Stimulated activated CD4-positive, alpha-beta T cell treated with anti-CD3 and anti-CD28 coated beads, Interleukin-4, amount 100 ng/mL, for 24 hours (primary cell): ENCODE data around the gene LRRC27.
"Not testable (repeated sequence)": the region's sequence is repeated elsewhere in the genome, so short reads cannot be mapped to it uniquely, and the experiment has no call there.

Source experiments
- DNase-seq: peaks from one replicate; pipeline ENCODE4 v3.0.0-alpha.2; 2020

Gene LRRC27

DNA sequence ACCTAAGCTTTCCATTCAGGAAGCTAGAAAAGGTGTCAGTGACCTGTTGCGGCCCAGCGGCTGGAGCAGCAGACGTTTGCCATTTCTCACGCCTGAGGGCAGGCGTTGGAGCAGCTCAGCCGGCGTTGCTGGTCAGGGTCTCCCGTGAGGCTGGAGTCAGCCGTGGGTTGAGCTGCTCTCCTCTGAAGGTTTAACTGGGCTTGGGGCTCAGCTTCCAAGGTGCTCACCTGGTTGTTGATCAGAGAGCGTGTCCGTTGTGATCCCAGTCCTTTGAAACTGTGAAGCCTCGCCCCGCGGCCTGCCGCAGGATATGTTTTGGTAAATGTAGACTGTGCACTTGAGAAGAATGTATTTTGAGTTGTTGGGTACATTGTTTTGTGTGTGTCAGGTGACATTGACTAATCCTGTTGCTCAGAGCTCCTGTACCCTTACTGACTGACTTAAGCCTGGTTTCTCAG is 44.4 kb downstream of the LRRC27 start:
- DNase-seq = no peak

DNA sequence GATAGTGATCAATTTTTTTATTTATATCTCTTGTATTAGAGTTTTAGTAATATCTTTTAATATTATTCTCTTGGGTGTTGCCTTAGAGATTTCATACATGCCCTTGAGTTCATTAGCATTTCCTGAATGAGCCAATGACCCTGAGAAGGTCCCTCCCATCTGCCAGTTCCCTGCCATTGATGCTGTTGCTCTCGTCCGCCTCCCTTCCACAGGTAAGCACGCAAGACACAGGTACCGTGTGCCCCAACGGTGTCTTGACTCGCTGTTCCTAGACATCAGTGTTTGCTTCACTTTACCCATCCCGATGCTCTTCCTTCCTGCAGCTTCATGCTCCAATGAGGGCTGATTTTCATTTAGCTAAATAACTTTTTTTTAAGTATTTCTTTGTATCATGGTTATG is 45.3 kb downstream of the LRRC27 start:
- DNase-seq = no peak

DNA sequence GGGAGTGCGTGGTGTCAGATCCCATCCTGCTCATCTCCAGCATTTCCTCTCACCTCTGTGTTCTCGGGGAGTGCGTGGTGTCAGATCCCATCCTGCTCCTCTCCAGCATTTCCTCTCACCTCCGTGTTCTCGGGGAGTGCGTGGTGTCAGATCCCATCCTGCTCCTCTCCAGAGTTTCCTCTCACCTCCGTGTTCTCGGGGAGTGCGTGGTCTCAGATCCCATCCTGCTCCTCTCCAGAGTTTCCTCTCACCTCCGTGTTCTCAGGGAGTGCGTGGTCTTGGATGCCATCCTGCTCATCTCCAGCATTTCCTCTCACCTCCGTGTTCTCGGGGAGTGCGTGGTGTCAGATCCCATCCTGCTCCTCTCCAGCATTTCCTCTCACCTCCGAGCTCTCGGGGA is 47.0 kb downstream of the LRRC27 start:
- not testable (repeated sequence) for DNase-seq

DNA sequence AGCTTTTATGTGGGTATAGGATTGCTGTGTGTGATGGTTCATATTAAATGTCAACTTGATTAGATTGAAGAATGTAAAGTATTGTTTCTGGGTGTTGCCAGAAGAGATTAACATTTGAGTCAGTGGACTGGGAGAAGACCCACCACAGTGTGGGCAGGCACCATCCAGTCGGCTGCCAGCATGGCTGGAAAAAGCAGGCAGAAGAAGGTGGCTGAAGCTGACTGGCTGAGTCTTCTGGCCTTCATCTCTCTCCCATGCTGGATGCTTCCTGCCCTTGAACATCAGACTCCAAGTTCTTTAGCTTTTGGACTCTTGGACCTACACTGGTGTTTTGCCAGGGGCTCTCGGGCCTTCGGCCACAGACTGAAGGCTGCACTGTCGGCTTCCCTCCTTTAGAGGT is 49.0 kb downstream of the LRRC27 start:
- DNase-seq = not testable (repeated sequence)

DNA sequence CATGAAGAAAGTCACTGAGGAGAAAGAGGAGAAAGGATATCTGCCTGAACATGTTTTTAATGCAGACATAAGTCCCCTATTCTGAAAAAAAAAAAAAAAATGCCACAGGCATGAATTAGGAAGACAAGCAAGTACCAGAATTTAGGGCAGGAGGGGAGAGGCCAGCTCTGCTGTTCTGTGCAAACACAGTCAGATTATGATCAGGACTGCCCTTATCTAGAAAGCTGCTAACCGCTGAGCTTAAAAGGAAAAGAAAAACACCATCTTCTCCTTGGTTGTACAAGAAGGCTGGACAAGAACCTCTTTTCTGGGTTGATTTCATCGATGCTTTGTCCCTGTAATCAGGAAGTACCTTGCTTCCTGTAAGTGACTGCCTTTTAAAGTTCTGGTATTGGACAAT is 49.7 kb downstream of the LRRC27 start:
- DNase-seq = no peak

DNA sequence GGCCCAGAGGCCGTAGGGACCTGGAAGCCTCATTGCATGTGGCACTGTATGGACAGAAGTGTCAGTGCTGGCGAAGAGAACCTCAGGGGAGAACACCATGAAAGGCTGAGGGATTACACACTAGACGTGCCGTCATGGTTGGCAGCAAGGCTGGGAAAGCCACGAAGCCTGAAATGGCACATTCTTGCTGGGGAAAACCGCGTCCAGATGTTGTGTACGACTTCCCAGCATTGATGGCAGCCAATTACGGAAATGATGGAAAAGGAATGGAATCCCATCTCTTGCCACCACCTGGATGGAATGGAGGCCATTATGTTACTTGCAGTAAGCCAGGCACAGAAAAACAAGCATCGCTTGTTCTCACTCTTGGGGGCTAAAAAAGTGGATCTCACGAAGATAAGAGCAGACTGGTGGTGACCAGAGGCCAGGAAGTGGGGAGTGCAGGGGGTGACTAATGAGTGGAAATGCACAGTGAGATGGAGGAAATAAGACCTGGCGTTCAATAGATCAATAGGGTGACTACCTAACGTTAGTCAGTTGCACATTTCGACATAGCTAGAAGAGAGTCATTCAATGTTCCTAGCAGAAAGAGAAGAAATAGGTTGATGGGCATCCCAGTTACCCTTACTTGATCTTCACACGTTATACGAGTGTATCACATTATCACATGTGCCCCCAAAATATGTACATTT is 50.4 kb downstream of the LRRC27 start:
- no peak for DNase-seq

DNA sequence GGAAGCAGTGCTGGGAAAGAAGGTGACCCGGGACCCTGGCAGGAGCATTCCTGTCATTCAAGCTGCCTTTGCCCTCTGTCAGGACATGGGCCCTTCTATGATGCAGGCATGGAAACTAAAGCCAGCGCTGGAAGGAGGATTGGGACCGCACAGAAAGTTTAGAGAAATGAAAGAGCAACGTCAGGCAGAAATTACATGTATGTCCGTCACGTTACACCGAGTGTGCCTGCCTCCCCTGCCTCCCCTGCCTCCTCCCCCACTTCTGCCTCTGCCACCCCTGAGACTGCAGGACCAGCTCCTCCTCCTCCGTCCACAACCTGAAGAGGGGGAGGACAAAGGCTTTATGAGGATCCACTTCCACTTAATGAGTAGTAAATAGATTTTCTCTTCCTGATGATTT is 51.1 kb downstream of the LRRC27 start:
- no peak for DNase-seq

DNA sequence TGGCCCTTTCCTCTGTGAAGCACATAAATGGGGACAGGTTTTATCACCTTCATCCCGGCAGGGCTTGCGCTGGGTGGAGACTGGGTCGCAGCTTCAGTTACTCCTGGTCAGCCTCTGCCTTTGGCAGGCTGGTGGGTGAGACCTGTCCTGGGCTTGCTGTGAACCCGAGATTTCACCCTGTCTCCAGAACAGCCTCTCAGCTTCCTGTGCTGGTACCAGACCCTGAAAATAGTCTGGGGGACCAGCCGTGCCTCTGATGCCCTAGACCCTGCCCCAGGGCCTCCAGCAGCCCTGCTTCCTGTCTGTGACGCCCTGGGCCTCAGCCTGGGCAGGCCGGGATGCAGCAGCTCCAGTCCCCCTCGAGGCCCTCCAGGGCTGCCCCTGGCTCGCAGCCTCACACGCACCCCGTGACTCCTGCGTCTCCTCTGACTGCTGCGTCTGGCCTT is 51.8 kb downstream of the LRRC27 start:
- no peak for DNase-seq

DNA sequence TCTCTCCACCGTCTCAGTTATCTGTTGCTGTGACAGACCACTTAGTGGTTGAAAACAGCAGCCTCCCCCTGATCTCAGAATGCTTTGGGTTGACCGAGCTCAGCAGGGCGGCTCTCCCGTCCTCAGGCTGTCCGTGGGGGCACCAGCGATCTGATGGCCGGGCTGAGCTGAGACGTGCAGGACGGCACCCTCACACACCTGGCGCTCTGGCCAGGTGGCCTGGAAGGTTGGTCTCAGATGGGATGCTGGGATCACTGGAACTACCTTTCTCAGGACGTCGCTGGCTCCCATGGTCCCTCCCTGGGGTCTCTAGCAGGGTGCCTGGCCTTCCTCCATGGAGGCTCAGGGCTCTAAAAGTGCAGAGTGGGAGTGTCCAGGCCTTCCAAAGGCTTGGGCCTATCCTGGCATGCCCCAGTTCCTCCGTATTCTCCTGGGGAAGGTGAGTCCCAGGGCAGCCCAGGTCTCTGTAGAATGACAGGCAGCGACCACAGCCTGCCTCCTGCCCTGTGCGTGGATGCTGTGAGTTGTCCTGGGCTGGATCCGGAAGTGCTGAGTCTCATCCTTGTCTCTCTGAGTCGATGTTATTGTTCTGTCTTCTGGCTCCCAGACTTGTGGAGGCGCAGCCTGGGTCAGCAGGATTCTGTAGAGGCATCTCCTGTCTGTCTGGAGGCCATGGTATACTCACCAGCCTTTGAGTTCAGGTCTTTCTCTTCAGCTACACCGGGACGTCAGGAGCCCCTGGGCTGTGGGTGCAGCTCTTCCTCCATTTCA is 52.8 kb downstream of the LRRC27 start:
- DNase-seq = no peak

DNA sequence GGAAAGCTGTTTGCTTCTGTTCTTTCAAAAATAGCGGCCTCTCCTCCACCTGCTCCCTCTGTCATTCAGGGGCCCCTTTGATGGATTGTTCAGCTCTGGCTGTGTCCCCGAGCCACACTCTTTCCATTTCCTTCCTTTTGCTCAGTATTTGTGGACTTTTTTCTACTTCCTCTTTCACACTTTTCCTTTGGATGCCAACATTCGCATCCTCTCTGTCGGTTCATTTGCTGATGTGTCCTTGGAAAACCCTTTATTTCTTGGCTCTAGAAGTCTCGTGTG is 53.3 kb downstream of the LRRC27 start:
- no peak for DNase-seq

DNA sequence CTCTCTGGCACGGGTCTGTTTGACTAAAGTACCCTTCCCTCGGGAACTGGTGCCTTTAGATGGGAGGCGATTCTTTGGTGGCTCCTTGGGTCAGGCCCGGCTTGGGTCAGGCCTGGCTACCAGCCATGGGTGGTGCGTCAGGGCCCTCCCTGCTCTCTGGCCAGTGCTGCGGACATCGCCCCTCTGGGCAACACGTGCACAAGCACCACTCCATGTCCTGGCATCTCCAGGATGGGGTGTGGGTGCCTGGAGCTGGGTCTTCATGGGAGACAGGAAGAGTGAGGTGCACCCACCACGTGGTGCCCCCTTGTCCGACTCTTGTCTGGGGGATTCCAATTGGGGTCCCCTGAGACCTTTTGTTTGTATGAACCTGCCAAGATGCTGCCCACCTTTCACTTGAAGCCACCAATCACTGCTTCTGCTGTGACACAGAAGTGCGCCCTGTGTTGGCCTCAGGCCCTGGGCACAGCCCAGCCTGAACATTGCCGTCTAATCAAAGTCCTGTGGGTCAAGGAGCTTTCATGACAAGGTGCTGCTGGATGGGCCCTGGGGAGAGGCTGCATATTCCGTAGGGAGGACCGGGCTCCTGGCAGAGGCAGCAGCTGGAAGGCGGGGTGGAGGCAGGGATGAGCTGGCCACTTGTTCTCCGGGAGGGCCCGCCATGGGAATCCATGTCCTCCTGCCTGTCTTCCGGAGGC is 53.9 kb downstream of the LRRC27 start:
- DNase-seq = no peak

DNA sequence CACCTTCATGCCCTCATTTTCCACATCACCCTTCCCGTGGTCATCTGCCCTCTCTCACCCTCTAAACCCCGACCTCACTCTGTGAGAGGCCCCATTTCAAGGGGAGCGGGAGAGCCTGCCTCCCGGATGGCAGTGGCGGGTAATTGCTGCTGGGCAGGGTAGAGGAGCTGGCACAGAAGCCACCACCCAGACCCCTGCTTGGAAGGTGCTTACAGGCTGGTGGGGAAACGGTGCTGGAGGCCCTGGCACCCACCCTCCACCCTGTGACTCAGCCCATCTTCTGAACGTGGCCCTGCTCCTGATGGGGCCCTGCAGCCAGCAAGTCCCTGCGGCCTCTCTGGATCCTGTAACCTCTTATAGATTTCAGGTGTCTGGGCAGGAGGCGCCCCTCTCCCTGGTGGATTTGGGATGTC is 54.4 kb downstream of the LRRC27 start:
- DNase-seq = no peak

DNA sequence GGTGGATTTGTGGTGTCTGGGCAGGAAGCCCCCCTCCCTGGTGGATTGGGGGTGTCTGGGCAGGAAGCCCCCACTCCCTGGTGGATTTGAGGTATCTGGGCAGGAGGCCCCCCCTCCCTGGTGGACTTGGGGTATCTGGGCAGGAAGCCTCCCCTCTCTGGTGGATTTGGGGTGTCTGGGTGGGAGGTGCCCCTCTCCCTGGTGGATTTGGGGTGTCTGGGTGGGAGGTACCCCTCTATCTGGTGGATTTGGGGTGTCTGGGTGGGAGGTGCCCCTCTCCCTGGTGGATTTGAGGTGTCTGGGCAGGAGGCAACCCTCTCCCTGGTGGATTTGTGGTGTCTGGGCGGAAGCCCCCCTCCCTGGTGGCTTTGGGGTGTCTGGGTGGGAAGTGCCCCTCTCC is 54.9 kb downstream of the LRRC27 start:
- DNase-seq = not testable (repeated sequence)

DNA sequence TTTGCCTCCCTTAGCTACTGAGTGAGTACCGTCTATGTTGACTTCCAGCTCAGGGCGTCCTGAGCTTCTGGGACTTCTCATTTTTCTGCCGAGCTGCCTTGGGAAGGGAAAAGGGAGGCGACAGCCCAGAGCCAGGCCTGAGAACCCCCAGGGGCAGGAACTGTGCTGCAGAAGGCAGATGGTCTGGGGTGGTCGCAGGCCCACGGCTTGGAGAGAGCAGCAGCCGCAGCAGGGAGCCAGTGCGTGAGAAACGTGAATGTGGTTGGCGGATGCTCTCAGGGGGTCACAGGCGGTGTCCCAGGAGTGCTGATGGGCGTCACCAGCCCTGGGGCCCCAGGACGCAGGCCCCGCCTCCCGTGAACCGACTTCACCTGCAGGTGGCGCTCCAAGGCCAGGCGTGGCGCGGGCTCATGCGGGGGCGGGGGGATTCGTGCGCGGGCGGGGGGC is 55.8 kb downstream of the LRRC27 start:
- peak; percentile 67 for DNase-seq

DNA sequence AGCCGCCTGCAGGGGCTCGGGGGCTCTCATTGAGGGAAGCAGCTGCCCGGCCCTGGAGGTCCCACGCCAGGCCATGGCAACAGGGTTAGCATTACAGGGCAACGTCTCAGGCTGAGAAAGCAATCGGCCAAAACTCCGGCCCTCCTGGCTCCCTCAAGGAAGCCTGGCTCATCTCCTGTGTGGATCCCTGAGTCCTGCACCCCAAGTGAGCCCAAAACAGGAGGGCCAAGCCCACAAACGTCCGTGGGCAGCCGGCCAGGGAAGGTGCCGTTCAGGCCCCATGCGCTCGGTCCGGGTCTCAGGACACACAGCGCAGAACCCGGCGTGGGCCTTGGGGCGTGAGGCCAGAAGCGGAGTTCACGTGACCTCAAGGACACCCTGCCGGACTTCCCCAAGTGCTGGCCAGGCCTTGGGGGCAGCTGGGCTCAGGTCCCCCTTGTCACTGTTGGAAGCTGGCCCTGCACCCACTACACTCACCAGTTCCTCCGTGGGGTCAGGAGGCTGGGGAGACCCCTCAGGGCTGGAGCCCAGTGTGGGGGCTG is 57.0 kb downstream of the LRRC27 start:
- no peak for DNase-seq

DNA sequence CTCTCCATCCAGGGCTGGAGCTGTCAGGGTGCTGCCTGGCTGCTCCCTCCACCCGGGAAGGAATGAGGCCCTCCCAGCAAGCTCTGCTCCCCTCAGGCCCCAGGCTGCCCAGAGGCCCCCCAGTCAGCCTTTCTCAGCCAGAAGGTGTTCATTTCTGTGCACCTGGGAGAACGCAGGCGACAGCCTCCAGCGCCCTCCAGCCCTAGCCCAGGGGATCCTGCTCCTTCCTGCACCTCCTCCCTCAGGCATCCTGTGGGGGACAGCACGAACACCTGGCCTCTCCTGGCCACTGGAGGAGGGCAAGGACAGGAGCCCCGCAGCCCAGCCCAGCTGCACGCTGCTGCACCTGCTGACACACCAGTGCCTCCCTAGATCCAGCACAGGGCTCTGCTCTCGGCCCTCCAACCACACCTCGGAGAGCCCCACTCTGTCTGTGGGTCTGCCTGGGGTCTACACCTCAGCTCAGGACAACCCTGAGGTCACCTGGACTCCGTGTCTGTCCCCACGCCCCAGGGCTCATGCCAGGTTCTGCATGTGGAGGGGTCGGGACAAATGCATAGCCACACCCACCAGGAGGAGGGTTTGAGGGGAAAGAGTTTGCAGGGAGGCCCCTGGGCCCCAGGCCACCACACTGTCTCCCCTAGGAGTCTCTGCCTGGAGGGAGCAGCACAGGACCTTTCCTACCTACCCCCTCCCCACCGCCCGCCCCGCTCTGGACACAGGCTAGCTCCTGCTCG is 57.6 kb downstream of the LRRC27 start:
- no peak for DNase-seq

DNA sequence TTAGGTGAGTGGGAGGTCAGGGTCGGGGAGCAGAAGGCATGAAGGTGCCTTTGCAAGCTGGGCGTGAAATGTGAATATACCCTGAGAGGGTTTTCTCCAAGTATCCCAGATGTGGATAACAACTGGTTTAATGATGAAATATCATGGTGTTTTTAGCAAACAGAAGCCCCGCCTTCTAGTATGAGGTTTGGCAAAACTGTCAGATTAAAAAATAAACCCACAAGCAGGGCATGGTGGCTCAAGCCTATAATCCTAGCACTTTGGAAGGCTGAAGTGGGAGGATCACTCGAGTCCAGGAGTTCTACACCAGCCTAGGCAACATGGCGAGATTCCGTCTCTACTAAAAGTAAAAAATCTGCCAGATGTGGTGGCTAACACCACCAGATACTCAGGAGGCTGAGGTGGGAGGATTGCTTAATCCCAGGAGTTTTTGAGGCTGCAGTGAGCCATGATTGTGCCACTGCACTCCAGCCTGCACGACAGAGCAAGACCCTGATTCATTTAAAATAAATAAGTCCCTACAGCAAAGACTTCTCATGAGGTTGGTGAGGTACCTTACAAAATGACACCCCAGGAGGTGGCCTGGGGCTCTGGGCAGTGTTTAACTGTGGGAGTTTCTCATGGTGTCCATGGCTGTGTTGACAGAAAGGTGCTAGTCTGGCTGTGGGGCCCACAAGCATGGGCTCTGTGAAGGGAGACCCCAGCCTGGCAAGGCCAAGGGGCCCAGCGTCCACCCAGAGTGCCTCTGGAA is 58.4 kb downstream of the LRRC27 start:
- DNase-seq = no peak

DNA sequence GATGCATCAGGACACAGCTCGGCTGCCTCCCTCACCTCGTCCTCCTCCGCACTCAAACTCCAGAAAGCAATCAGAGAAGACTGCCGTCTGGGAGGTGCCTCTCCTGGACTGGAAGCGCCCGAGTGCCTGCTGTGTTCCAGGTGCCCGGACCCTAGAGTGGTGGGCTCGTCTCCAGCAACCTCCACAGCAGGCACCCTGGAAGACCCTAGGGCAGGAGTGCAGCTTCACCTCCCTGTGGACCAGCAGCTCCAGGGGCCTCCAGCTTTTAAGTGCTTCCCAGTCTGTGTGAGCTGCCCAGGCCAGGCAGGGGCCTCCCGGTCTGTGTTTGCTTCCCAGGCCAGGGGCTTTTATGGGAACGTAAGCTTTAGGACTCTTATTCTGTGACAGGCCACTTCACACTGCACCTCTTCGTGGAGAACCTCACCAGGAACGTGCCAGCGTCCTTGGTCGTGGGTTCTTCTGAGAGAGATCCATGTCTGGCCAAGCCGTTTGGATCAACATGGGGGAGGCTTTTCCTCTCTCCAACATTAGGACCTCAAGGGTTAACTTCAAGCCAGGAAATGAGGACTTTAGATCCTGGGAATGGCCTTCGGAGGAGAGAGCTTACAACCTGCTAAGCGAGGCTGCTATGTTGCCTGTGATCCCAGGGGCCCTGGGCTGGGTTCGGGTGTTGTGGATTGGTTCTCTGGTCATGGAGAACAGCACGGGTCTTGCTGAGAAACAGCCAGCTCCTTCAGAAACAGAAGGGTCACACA is 59.1 kb downstream of the LRRC27 start:
- DNase-seq = no peak

DNA sequence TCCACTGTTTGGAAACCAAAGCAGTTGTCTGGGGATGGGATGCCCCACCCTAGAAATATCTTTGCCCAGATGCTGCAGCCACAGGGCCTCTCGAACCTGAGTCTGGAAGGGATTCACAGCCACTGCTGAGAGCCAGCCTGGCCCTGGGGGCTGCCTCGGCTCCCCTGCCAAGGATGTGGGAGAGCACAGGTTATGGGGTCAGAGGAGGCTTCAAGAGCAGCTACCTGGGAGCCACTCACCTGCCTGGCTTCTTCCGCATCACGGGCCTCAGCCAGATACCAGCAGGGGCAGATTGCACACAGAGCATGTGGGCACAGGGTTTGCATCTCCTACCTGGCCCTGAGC is 59.7 kb downstream of the LRRC27 start:
- DNase-seq = no peak

DNA sequence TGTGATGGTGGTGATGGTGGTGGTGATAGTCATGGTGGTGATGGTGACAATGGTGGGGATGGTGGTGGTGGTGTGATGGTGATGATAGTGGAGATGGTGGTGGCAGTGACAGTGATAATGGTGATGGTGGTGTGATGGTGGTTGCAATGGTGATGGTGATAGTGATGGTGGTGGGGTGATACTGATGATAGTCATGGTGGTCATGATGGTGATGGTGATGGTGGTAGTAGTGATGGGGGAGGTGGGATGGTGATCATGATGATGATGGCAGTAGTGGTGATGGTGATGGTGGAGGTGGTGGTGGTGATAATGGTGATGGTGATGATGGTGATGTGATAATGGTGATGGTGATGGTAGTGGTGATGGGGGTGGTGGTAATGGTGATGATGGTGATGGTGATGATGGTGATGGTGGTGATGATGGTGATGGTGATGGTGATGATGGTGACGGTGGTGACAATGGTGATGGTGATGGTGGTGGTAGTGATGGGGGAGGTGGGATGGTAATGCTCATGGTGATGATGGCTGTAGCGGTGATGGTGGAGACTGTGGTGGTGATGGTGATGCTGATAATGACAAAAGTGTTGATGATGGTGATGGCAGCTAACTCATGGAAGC is 60.3 kb downstream of the LRRC27 start:
- no peak for DNase-seq
